ENCODE data around the gene GRIN2A.

Gene GRIN2A

GRCh38 chr16:9965079-9965478, 217.1 kb downstream of the GRIN2A start:
- no peak for DNase-seq (ENCODE audit: low read depth)

GRCh38 chr16:9964426-9964825, 217.8 kb downstream of the GRIN2A start:
- DNase-seq (ENCODE audit: low read depth), result no peak

- no peak for DNase-seq (ENCODE audit: low read depth)
Observed at GRCh38 chr16:9957433-9957832, 224.8 kb downstream of the GRIN2A start.

- no peak for DNase-seq (ENCODE audit: low read depth)
Observed at GRCh38 chr16:9957002-9957401, 225.2 kb downstream of the GRIN2A start.

GRCh38 chr16:9955677-9956076, 226.6 kb downstream of the GRIN2A start:
- no peak for DNase-seq (ENCODE audit: low read depth)

- no peak for DNase-seq (ENCODE audit: low read depth)
Observed at GRCh38 chr16:9953908-9954570, 228.2 kb downstream of the GRIN2A start.

GRCh38 chr16:9950658-9951057, 231.6 kb downstream of the GRIN2A start:
- no peak for DNase-seq (ENCODE audit: low read depth)

- no peak for DNase-seq (ENCODE audit: low read depth)
Observed at GRCh38 chr16:9949396-9949795, 232.8 kb downstream of the GRIN2A start.

- no peak for DNase-seq (ENCODE audit: low read depth)
Observed at GRCh38 chr16:9948933-9949332, 233.3 kb downstream of the GRIN2A start.

GRCh38 chr16:9946022-9946720, 236.1 kb downstream of the GRIN2A start:
- no peak for DNase-seq (ENCODE audit: low read depth)

GRCh38 chr16:9943121-9943520, 239.1 kb downstream of the GRIN2A start:
- no peak for DNase-seq (ENCODE audit: low read depth)

- DNase-seq (ENCODE audit: low read depth), result no peak
Observed at GRCh38 chr16:9941245-9941644, 241.0 kb downstream of the GRIN2A start.

GRCh38 chr16:9934723-9935508, 247.3 kb downstream of the GRIN2A start:
- no peak for DNase-seq (ENCODE audit: low read depth)

- no peak for DNase-seq (ENCODE audit: low read depth)
Observed at GRCh38 chr16:9932919-9933653, 249.1 kb downstream of the GRIN2A start.

GRCh38 chr16:9932000-9932399, 250.2 kb downstream of the GRIN2A start:
- no peak for DNase-seq (ENCODE audit: low read depth)

- DNase-seq (ENCODE audit: low read depth), result no peak
Observed at GRCh38 chr16:9929836-9930235, 252.4 kb downstream of the GRIN2A start.

GRCh38 chr16:9929313-9929712, 252.9 kb downstream of the GRIN2A start:
- DNase-seq (ENCODE audit: low read depth), result no peak

- DNase-seq (ENCODE audit: low read depth), result no peak
Observed at GRCh38 chr16:9922441-9922840, 259.8 kb downstream of the GRIN2A start.

GRCh38 chr16:9921997-9922396, 260.2 kb downstream of the GRIN2A start:
- no peak for DNase-seq (ENCODE audit: low read depth)

- no peak for DNase-seq (ENCODE audit: low read depth)
Observed at GRCh38 chr16:9919460-9919859, 262.8 kb downstream of the GRIN2A start.

- DNase-seq (ENCODE audit: low read depth), result no peak
Observed at GRCh38 chr16:9917691-9918090, 264.5 kb downstream of the GRIN2A start.

- DNase-seq (ENCODE audit: low read depth), result no peak
Observed at GRCh38 chr16:9913604-9914326, 268.5 kb downstream of the GRIN2A start.

Measured in activated T-helper 9 cell treated with anti-CD3 and anti-CD28 coated beads, Interleukin-2, amount 50 U/mL, for 16 hours (primary cell).